ENCODE data around the gene HEXA.
"Not testable (repeated sequence)": the region's sequence is repeated elsewhere in the genome, so short reads cannot be mapped to it uniquely, and the experiment has no call there.

Gene HEXA

GRCh38 chr15:72397796-72398588, 22.2 kb upstream of the HEXA start, which contains the start of gene TMEM202:
Gene TMEM202 (plus strand): TSS chr15:72398305. CDS start chr15:72398327, 22 bp downstream.
- POLR2A ChIA-PET: no interaction called here
- DNase-seq (ENCODE audit: extremely low spot score): no peak
- TF ChIP-seq FOXA1 (IDR thresholded peaks at IDR 0.05) (no peak), NFRKB (IDR thresholded peaks at IDR 0.05) (no peak), BHLHE40 (IDR thresholded peaks at IDR 0.05; ENCODE audit: borderline replicate concordance) (no peak), ZNF384 (IDR thresholded peaks at IDR 0.05) (no peak), FOXK2 (IDR thresholded peaks at IDR 0.05) (no peak)
- CTCF ChIA-PET: no interaction called here

GRCh38 chr15:72396331-72396730, 20.5 kb upstream of the HEXA start:
- DNase-seq (ENCODE audit: extremely low spot score); POLR2A ChIA-PET; CTCF ChIA-PET: not testable (repeated sequence)

GRCh38 chr15:72389231-72389630, 13.4 kb upstream of the HEXA start:
- POLR2A ChIA-PET: no interaction called here
- CTCF ChIA-PET: interaction anchor here (0.7 to 1.3 kb wide), 2 partner anchors 12 to 102 kb away, joined by 3 read pairs; no protein-coding TSS in a partner anchor
- TF ChIP-seq TARDBP (IDR thresholded peaks at IDR 0.05) (no peak), BHLHE40 (IDR thresholded peaks at IDR 0.05; ENCODE audit: borderline replicate concordance) (no peak), ELF4 (IDR thresholded peaks at IDR 0.05) (no peak), ARNT (IDR thresholded peaks at IDR 0.05) (no peak), L3MBTL2 (conservative IDR thresholded peaks at IDR 0.05) (no peak)
- DNase-seq (ENCODE audit: extremely low spot score): no peak

GRCh38 chr15:72387741-72388140, 11.9 kb upstream of the HEXA start:
- no peak for DNase-seq (ENCODE audit: extremely low spot score)
- CTCF ChIA-PET: no interaction called here
- TF ChIP-seq SP1 (IDR thresholded peaks at IDR 0.05) (no peak), TARDBP (IDR thresholded peaks at IDR 0.05) (no peak), LEF1 (IDR thresholded peaks at IDR 0.05; ENCODE audit: borderline replicate concordance) (no peak), BHLHE40 (IDR thresholded peaks at IDR 0.05; ENCODE audit: borderline replicate concordance) (no peak), FOXA1 (IDR thresholded peaks at IDR 0.05) (no peak), L3MBTL2 (conservative IDR thresholded peaks at IDR 0.05) (no peak), NFRKB (IDR thresholded peaks at IDR 0.05) (no peak), HDGF (IDR thresholded peaks at IDR 0.05; ENCODE audit: borderline replicate concordance) (no peak), SUZ12 (IDR thresholded peaks at IDR 0.05) (no peak), ZNF384 (IDR thresholded peaks at IDR 0.05) (no peak)
- POLR2A ChIA-PET: no interaction called here

- CTCF ChIA-PET: no interaction called here
- TF ChIP-seq TARDBP (IDR thresholded peaks at IDR 0.05) (no peak), ELF4 (IDR thresholded peaks at IDR 0.05) (no peak), FOXM1 (IDR thresholded peaks at IDR 0.05; ENCODE audit: borderline replicate concordance) (no peak), CTBP1 (IDR thresholded peaks at IDR 0.05; ENCODE audit: borderline replicate concordance) (no peak), SP1 (IDR thresholded peaks at IDR 0.05) (no peak), L3MBTL2 (conservative IDR thresholded peaks at IDR 0.05) (no peak), ARNT (IDR thresholded peaks at IDR 0.05) (no peak), BHLHE40 (IDR thresholded peaks at IDR 0.05; ENCODE audit: borderline replicate concordance) (no peak), FOXK2 (IDR thresholded peaks at IDR 0.05) (no peak), NFRKB (IDR thresholded peaks at IDR 0.05) (no peak), ZNF384 (IDR thresholded peaks at IDR 0.05) (no peak), HDGF (IDR thresholded peaks at IDR 0.05; ENCODE audit: borderline replicate concordance) (no peak), PKNOX1 (IDR thresholded peaks at IDR 0.05) (no peak), LEF1 (IDR thresholded peaks at IDR 0.05; ENCODE audit: borderline replicate concordance) (no peak), FOXA1 (IDR thresholded peaks at IDR 0.05) (no peak), SUZ12 (IDR thresholded peaks at IDR 0.05) (no peak)
- POLR2A ChIA-PET: interaction anchor here (0.6 kb wide), 1 partner anchor 86 kb away, joined by 3 read pairs; no protein-coding TSS in a partner anchor
- DNase-seq (ENCODE audit: extremely low spot score): peak; percentile 21
Measured at GRCh38 chr15:72382146-72382545, 6.3 kb upstream of the HEXA start.

- TF ChIP-seq PKNOX1 (IDR thresholded peaks at IDR 0.05): no peak
- TF ChIP-seq CTBP1 (IDR thresholded peaks at IDR 0.05; ENCODE audit: borderline replicate concordance): no peak
- TF ChIP-seq FOXA1 (IDR thresholded peaks at IDR 0.05): no peak
- POLR2A ChIA-PET: no interaction called here
- DNase-seq (ENCODE audit: extremely low spot score): no peak
- CTCF ChIA-PET: no interaction called here
Measured at GRCh38 chr15:72380743-72381142, 4.9 kb upstream of the HEXA start.

- no peak for DNase-seq (ENCODE audit: extremely low spot score)
- ChIA-PET POLR2A (no interaction called here), CTCF (no interaction called here)
- TF ChIP-seq SP1 (IDR thresholded peaks at IDR 0.05) (no peak), FOXA1 (IDR thresholded peaks at IDR 0.05) (no peak)
Measured at GRCh38 chr15:72379856-72380430, 4.1 kb upstream of the HEXA start.

- DNase-seq (ENCODE audit: extremely low spot score); POLR2A ChIA-PET; CTCF ChIA-PET: not testable (repeated sequence)
Measured at GRCh38 chr15:72379106-72379505, 3.3 kb upstream of the HEXA start.

All from HEK293T (cell line).